ENCODE results near the gene ICAM3.

GRCh38 chr19:10295305-10295846 lies 44.0 kb downstream of the ICAM3 start:
- TF ChIP-seq CTCF (IDR thresholded peaks at IDR 0.05; ENCODE audit: borderline replicate concordance, extremely low read depth, low read length, poor library complexity, severe bottlenecking), result no peak
- no peak for TF ChIP-seq EZH2 (IDR thresholded peaks at IDR 0.05; ENCODE audit: borderline replicate concordance, low read depth, low read length, severe bottlenecking)

Measured in DND-41 (cell line).